GM12801 (cell line): ENCODE data around the gene COL4A2.

Source experiments
- TF ChIP-seq, protein P1 (sequence below): IDR thresholded peaks from one replicate; pipeline ENCODE4 v1.5.1; 2011; ENCODE audit warnings: control low read depth; ENCODE audit not compliant: insufficient read length; ENCODE audit errors: extremely low read depth

The COL4A2 gene

DNA sequence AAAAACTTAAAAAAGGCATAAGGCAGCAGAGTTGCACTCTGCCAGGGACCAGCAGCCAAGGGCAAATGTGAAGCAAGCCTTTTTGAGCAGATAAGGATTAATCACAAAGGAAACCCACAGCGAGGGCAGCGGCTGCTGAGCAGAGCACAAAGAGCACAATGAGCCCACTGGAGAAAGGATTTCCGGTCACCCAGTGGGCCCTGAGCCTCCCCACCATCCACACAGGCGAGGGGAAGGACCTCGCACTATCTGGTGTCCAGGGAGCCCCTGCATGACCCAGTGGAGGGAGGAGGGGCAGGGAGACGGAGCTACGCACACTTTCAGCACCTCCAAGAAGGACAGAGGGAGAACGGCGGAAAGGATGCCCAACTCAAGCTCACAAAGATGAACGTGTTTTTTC lies 40.1 kb upstream of the COL4A2 start:
- TF ChIP-seq, protein P1, sequence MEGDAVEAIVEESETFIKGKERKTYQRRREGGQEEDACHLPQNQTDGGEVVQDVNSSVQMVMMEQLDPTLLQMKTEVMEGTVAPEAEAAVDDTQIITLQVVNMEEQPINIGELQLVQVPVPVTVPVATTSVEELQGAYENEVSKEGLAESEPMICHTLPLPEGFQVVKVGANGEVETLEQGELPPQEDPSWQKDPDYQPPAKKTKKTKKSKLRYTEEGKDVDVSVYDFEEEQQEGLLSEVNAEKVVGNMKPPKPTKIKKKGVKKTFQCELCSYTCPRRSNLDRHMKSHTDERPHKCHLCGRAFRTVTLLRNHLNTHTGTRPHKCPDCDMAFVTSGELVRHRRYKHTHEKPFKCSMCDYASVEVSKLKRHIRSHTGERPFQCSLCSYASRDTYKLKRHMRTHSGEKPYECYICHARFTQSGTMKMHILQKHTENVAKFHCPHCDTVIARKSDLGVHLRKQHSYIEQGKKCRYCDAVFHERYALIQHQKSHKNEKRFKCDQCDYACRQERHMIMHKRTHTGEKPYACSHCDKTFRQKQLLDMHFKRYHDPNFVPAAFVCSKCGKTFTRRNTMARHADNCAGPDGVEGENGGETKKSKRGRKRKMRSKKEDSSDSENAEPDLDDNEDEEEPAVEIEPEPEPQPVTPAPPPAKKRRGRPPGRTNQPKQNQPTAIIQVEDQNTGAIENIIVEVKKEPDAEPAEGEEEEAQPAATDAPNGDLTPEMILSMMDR = no peak

DNA sequence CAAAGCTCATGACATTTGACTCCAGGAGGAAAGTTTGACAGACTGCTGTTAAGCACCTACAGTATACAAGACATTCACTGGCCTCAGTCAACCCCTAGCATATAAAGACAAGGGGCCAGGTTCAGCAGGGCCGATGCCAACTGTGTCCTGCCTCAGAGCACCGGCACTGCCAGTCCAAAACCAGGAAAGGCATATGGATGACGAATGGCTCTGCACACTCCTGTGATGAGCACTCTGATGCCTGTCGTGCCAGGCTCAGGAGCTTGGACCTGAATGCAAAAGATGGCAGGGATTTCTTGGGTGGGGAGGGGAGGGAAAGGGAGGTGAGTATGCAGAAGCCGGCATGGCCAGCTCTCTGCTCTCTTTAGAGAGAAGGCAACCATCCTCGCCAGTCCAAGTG lies 39.0 kb upstream of the COL4A2 start:
- TF ChIP-seq, protein P1 = no peak

DNA sequence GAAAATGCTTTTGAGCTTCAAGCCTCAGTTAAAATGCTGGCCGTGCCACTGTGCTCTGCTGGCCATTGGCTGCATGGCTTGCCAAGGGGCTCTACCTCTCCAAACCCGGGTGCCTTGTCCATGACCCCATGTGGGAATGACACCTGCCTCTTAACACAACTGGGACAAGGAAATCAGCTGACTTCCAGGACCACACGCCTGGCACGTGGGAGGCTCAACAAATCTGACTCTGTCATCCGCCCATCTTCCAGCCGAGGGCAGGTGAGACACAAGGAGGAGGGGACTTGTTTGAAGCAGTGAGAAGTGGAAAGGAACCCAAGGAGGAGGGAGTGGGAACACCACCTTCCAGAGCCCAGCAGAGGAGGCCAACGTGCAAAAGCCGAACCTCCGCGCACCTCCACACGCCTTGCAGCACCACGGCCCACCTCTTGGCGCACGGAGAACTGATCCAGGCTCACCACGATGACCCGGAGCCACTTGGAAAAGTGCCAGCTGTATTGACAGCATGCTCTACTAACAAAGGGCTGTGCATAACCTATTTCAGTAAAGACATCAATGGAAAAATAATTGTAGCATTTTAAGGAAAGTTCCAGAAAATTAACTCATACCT lies 38.4 kb upstream of the COL4A2 start:
- TF ChIP-seq, protein P1 = no peak

DNA sequence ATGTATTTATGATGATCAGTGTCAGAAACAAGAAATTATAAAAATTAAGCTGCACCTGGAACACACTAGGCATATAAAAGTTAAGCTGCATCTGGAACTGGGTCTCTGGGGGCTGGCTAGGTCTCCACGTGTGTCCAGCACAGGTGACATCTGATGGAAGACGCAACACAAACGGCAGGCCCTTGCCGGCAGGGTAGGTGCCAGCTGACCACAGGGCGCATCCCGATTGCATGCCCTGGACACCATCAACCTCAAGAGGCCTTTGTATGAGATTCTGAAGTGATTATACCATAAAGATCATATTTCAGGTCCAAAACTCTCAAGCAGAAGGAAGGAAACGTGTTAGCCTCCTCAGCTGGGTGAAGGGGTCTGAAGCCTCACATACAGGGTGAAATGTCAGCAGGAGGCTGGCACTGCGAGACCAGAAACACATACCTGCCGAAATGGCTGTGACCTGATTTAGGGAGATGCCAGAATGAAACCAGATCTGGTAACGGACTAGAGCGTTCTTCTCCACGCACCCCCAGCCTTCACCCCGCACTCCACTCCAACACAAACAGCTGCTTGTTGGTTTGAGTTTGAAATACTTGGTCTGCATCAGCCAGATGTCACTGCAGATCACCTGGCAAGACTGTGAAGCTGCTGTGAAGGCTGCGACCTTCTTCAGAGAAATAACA lies 37.4 kb upstream of the COL4A2 start:
- TF ChIP-seq, protein P1 = no peak

DNA sequence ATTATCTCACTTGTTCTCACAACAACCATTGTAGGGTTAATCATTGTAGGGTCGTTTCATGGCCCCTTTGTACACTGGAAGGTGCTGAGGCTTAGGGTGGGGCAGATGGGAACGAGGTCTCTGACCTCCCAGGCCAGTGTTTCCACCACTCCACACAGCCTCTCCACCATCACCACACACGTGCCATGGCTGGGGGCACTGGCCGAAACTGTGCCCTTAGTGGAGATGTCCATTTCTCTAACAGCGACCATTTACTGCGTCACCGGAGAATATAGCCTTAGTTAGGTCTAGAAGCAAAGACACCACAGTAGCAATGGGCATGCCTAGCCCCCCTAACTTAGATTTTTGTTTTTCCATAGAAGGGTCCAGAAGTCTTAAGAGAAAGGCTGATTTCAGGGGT lies 36.6 kb upstream of the COL4A2 start:
- TF ChIP-seq, protein P1 = no peak

DNA sequence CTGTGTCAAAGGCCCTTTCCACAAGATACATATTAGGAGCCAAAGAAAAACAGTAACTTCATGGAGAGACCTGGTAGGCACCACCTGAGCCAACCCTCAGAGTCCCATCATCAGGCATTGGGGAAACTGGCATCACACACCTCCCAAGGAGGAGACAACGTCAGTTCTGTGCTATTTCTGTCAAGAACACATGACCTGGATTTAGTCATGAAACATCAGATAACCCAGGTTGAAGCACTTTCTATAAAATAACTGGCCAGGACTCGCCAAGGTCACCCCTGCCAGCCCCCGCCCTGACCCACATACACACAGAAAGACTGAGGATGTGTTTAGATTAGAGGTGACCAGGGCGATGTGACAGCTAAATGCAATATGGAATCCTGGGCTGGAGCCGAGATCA lies 35.8 kb upstream of the COL4A2 start:
- TF ChIP-seq, protein P1 = no peak

DNA sequence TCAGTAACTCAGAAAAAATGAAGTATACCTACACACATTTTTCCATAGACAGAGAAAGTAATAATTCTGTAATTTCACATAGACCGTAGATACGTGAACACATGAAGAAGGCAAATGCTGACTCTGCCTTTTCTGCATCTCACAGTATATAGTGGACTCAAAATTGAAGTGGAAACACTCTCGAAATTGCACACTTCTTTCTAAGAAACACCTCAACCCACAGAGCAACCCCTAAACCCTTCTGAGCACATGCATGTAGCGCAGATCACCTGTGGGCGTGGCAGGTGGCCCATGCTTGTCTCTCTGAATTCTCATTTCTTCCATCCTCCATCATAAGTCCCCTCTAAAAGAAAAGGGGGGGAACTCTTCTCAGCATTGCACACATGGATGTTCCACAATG lies 34.9 kb upstream of the COL4A2 start:
- TF ChIP-seq, protein P1 = no peak

DNA sequence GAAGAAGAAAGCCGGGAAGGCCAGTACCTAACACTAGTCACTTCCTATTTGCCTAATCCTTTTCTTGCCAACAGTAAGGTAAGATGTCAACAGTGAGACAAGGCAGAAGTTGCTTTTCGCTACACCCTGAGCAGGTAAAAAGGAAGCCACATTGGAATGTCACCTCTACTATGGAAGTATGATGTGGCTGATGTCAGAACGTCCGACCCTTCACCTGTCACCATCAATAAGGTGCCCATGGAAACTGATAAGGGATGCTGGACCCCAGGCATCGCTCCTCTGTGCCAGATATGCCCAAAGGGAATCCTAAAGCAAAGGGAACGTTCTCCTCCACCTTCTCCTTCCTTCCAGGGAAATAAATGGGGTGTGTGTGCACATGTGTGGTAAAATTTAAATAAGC lies 34.4 kb upstream of the COL4A2 start:
- TF ChIP-seq, protein P1 = no peak
